NCI-H774 (cell line): Measurements from ENCODE around the gene NEK8.

Experiments used
- DNase-seq: peaks from one replicate; lab custom pipeline; 2025; lab: John Stamatoyannopoulos, UW

NEK8 gene

DNA sequence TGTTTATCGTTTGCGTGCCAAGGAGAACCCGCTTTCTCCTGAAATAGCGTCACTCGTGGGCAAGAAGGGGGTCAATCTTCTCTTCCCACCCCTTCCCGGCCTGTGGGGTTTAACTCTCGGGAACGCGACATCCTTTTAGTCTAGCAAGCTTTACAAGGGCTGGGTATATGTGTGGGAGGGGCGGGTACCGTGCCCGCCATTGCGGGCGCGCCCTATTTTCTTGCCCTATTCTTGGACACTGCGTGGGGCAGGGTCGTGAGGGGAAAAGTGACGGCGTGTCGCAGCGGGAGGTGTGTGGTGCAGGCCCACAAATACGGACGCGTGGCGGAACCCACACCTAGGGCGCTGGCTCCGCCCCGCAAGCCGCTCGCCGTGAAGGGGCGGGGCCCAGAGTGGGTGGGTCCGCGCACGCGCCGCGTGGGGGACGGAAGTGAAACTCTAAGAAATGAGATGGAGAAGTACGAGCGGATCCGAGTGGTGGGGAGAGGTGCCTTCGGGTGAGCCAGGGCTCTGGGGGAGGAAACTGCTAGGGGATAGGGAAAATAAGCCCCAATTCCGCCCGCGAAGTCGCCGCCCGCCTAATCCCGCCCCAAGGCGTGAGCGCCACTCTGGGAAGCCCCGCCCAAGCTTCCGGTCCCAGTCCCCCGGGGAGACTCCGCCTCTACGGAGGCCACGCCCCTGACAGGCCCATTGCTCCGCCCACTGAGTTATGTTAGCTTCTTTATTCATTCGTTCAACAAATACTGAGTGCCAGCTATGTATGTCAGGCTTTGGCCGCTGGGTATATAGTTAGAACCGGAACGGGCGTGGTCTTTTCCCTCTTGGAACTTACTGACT lies at the start of gene NEK8:
Gene NEK8 (plus strand): TSS at position 425 of the 837 bp plus-strand sequence. CDS start 26 bp downstream, at position 451.
- DNase-seq: peak; percentile 96

DNA sequence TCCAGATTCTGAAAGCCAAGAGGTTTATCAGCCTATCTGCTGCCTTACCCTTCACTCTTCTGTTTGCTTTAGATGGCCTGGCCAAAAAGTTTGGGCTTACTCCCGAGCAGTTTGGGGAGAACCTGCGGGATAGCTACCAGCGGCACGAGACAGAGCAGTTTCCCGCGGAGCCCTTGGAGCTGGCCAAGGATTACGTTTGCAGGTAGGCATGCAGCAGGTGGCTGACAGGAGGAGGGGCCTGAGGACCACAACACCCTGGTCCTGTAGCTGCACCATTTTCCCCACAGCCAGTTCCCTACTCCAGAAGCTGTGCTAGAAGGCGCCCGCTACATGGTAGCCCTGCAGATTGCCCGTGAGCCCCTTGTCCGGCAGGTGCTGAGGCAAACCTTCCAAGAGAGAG lies 45.9 kb upstream of the NEK8 start:
- DNase-seq: no peak

DNA sequence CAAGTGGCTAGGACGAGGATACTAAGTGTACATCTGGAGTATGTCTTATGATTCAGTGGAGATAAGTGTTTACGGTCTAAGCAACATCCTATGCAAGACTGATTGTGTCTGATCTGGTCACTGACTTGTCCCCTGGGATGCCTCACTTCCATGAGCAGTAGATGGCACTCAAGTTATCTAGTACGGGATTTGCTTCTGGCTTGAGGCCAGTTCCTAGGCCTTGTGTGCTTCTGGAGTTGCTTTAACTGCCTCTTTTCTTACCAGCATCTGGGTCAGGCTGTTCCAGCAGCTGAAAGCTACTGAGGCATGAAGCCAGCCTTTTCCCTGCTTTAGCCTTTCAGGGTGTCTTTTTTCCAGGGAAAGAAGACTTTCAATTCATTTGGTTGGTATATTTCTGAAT lies 43.6 kb upstream of the NEK8 start:
- no peak for DNase-seq

DNA sequence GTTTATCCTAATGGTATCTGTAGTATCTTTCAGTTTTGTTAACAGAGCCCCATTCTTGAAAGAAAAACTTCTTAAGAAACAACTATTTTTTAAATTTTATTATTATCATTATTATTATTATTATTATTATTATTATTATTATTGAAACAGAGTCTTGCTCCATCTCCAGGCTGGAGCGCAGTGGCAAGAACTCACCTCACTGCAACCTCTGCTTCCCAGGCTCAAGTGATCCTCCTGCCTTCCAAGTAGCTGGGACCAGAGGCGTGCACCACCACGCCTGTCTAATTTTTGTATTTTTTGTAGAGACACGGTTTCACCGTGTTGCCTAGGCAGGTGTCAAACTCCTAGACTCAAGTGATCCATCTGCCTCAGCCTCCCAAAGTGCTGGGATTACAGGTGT lies 43.2 kb upstream of the NEK8 start:
- DNase-seq: no peak

DNA sequence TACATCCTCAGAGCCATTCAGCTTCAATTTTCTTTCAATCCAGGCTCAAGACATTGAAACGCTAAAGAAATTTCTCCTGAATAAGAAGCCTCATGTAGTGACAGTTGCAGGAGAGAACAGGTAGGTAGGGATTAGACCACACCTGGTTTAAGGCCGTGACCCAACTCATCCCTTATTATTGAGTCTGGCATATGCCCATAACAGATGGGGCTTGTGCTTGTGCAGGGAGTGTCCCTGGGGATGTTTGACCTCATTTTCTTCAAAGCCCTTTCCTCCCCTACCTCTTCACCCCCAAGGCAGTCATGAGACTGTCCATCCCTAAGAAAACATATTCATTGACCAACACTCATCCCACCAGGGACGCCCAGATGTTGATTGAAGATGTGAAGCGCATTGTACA lies 42.3 kb upstream of the NEK8 start:
- DNase-seq: no peak

DNA sequence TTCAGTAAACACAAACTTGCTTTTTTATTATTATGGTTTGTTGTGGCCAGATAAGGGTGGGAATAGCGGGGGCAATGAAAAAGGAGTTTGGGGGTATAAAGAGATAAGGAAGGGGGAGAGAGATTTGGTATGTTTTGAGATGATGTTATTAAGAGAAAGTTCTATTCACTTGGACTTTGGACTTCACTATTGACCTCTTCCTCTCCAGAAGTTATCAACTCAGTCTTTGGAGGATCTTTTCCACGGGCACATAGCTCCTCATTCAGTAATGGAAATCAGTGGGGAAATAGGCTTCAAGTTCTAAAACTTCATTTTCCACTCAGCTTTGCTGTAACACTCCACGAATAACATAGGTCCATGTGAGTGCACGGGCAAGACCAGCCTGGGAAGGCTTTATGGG lies 40.1 kb upstream of the NEK8 start:
- no peak for DNase-seq

DNA sequence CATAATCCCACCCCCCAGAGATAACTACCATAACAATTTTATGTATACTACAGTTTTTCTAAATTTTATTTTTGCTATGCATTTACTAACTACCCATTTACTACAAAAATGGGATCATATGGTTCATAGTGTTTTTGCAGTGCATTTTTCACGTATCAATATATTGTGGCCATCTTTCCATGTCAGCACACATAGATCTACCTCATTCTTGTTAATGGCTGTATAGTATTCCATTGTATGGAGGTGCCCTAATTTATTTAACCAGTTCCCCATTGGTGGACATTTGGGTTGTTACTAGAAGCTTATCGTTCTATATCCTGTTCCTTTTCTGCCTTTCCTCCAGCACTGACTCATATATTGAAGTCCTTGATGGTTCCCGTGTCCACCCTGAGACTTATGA lies 39.6 kb upstream of the NEK8 start:
- no peak for DNase-seq

DNA sequence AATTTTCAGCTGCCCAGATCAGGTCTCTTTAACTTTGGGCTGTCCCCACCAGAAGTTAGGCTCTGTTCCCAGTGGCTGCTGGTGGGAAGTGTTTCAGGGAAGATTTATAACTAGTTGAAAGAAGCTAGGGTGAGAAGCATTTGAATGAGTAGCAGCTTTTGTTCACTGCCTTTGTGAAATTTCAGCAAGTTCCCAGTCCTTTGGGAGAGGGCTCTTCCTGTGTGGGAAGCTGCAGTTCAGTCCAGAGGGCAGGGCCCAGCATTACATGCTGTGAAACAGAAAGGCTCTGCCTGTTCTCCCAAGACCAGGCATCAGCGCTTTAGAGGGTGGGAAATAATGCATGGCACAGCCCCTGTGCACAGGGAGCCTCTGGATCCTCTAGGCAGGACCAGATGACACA lies 34.7 kb upstream of the NEK8 start:
- DNase-seq: no peak

DNA sequence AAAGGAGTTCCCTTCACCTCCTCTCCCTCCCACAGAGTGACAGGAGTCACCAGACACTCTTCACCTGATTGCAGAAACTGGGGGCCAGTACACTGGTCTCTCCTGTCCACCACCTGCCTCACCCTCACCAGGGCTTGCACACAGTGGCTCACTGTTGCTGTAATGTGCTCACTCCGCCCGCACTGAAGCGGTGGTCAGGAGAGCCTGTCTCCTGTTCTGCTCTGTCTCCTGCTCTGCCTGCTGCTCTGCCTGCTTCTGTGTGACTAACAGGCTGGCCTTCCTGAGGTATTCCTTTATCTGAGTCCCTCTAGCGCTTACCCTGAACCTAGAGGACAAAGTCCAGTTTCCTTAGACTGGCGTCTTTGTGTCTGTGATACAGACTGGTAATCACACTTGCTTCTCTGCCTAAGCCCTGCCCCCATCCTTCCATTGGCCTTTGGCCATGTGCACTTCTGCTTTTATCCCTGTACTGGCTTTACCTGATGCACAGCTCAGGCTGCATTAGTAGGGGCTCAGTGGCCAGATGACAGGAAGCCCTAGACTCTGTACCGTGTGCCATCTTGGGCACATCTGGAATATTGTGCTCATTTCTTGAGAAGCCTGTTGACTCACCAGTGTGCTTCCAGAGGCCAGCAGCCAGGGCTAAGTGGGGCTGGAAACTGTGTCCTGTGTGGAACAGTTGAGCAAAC lies 30.2 kb upstream of the NEK8 start:
- DNase-seq: no peak

DNA sequence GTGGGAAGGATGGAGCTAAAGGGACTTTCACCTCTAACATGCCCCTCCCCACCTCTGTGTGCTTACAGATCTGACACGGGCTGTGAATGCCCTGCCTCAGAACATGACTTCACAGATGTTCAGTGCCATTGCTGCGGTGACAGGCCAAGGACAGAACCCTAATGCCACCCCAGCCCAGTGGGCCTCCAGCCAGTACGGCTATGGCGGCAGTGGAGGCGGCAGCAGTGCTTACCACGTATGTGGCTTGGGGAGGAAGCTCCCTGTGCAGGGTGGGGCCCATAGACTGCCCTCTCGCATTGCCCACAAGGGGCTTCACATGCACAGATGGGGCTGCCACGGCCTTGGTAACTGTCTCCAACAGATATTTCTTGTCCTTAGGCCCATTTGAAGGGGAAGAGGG lies 28.3 kb upstream of the NEK8 start:
- no peak for DNase-seq

DNA sequence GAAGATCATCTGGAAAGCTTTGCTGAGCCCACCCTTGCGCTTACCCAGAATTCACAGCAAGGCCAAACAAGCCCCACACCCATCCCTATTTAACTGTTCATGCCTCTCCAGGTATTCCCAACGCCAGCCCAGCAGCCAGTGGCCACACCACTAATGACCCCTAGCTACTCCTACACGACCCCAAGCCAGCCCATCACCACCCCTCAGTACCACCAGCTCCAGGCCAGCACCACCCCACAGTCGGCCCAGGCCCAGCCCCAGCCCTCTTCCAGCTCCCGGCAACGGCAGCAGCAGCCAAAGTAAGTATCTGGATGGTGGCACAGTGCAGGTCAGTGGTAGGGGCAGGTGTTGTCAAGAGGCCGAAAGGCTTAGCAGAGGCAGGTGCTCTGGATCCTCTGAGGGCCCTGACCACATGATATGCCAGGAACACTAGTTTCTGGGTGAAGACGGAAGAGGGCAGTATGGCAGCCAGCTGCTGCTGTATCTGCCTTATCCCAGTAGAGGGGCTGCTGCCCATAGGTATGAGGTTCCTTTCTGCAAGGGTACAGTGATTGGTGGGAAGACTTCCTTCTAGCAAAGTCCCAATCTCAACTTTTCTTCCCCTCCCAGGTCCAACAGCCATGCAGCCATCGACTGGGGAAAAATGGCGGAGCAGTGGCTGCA lies 27.6 kb upstream of the NEK8 start:
- DNase-seq: peak; percentile 49

DNA sequence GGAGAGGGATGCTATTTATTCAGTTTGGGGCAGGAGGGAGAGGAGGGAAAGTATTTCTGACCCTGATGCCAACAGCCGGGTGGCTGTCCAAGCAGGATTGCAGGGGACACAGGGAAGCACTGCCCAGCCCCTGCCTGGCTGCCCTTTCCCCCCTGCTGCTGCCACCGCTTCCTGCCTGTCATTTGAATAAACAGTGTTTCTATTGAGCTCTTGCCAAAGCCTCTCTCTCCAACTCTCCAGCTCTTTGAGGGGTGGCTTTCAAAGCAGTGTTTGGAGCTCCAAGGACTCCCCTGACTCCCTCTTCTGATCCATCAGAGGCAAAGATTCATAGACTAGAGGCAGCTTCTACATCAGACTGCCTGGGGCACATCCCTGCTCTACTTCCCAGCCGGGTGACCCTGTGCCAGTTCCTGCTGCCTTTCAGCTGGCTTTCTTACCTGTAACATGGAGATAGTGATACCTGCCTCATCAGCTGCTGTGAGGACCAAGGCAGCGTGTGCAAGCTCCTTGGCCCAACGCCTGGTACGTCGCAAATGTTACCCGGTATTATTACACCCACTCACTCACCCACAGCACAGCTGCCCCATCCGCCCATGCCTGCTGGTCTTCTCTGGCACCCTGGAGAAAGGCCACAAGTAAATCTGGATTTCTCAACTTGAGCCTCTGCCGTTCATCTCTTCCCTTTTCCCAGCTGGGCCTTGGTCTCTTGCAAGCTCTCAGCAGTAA lies 26.4 kb upstream of the NEK8 start:
- DNase-seq: peak; percentile 31

DNA sequence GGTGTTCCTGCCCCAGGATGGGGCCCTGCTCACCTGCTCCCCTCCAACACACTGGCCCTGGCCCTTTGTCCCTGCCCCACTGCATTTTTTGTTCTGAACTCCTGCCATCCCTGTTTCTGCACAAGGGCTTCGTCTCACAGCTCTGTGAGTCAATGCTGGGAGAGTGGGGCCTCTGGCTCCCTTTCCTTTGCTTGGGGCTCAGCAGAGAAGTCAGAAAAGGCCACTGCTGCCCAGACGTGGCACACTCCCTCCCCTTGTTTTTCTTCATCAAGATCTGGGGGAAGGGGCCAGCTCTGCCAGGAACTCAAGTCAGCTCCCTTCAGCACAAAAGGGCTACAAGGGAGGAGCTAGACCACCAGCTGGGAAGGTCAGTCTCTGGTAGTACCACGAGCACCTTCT lies 25.8 kb upstream of the NEK8 start:
- no peak for DNase-seq

DNA sequence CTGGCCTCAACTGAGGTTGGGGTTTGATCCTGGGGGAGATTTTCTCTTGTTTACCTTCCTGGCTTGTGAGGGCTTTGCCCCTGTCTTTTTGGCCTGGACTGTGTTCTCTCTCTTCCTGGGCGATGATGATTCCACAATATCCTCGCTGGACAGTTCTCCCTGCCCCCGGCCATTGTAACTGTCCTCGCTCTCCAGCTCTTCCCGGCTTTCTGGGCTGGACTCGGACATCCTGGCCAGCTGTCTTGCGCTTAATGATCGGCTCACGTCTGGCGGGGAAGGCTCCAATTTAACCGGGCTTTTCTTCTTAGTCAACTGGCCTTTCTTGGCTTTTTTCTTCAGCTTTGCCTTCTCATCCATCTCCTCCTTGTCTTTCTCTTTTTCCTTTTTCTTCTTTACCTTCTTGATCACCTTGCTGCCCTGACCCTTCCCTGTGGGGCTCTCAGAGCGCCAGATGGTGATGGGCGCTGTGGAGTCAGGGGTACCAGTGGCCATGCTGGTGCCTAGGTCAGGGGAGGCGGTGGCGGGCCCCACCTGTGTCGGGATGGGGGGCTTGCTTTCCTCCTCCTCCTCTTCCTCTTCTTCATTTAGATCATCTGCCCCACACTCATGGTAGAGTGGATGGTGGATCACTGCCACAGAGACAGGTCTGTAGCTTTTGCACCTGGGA lies 24.9 kb upstream of the NEK8 start:
- DNase-seq: no peak

DNA sequence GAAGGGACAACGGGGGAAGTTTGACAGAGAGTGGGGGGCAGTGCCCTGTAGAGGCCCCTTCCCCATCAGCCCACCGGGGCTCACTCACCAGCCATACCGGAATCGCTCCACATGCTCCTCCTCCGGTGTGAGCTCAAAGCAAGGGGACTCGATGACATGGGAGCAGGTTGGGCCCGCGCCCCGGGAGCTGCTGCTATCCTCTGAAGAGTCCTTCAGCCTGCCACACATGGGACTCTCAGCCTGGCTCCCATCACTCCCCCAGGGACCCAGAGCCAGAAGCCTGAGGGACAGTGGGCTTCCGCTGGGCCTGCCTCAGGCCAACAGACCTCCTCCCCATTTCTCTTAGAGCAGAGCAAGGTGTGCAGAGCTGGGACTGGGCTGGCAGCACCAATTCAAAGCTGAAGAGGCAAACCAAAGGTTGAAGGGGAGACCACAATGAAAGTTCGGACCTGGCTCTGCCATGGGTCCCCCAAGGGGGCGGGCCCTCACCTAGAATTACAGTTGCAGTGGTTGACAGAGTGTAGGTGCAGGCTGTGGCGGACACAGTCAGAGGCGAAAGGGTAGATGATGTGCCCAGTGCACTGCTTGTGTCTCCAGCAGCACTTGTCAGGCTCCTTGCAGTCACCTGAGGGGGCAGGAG lies 24.2 kb upstream of the NEK8 start:
- no peak for DNase-seq

DNA sequence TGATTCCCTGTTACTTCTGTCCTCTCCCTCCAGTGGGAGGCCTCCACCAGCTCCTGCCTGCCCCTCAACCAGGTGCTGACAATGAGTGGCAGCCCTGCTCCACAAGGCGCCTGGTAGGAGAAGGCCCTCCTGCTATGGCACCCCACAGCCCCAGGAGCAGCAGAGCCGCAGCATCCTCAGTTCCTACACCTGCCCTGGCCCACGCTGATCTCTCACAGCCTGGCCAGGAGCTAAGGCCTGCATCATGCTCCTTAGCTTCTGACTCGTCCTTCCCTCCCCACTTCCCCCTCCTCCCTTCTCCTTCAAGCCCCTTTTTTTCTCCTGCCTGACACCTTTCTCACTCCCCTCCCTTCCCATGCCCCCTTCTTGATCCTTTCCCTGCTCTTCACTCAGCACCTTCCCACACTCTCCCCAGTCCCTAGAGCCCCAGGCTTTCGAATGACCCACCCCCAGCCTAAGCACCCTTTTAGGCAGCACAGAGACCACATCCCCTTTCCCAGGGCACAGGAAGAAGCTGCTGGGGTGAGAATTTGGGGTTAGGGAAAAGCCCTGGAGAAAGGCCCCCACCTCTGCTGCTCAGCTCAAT lies 23.4 kb upstream of the NEK8 start:
- no peak for DNase-seq

DNA sequence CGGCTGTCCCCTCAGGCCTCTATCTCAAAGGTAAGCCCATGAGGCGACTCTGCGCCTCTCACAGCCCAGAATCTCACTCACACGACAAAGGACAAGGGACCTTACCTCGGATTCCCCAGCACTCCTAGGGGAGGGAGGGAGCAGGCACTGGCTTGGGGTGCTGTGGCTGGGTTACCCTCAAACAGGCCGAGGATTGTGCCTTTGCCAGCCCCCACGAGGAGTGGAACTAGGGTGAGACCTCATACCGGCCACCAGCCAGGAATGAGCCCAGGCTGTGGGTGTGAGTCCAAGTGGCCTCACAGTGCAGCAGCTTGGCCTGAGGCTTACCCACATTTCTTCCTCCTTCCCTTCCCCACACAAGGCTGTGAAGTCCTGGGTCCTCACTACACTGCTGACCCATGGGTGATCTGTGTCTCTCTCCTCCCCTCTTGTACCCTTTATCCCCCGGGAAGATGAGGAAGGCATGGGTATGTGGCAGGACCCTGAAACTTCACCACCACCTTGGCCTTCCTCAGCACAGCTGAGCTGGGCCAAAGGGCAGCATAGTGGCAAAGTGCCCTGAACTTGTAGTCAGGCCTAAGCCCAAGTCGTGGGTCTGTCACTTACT lies 22.8 kb upstream of the NEK8 start:
- DNase-seq: no peak

DNA sequence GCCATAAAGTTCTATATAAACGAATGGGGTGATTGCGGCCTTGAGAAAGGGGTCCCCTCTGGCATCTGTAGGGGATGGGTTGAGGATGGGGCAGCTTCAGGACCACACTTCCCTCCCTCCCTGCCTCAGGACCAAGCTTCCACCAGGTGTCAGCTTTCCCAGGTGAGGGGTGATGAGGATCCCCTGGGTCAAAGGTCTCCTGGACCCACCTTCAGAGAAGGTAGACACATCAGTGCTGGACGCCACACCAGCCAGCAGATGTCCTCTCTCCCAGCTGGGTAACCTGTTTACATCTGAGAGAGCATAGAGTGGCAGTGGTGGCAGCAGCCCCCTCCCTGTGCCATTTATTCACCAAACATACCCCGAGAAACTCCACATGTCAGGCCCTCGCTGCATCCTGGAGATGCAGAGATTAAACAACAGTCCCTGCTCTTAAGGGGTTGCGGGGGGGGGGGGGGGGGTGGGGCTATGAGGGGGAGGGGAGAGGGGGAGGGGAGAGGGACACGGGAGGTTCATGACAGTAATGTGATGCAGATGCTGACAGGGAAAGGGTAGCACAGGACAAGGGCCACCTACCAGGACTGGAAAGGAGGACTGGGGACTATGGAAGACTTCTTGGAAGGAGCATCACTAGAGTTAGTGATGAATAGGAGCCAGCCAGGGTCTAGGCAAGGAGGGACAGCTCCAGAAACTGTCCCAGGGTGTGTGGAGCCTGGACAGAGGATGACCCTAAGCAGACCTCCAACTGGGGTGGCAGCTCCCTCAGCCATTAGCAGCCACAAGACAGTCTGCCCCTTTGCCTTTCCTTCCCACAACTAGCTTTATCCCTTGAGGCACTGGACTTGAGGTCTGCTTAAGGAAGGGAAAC lies 21.9 kb upstream of the NEK8 start:
- no peak for DNase-seq

DNA sequence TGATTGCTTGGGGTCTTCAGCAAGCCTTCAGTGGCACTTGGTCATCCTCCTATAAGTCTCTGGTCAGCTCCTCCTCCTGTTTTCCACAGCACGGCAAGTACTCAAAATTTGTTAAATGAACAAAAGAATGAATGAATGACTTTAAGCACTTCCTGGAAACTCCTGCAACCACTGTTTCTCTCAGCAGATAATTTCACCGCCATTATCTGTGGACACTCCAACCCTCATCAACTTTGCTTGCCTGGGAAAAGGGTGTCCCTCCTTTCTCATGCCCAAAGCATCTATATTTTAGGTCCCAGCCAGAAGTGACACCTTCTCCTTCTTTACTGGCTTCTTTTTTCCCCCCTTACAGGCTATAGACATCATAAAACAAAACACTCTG lies 21.3 kb upstream of the NEK8 start:
- no peak for DNase-seq
